Thoracic aorta (tissue), 2 donors: ENCODE results near the gene KRTAP10-5. TPM values are rescaled to one million over a fixed set of nuclear protein-coding genes. Genes with fewer than 3 reads are reported as not detected.
"Not testable (repeated sequence)": the region's sequence is repeated elsewhere in the genome, so short reads cannot be mapped to it uniquely, and the experiment has no call there.

ENCODE experiments used
- ATAC-seq: fragments of 150-250 bp; one replicate; pipeline ENCODE4 v1.8.0; 2017; ENCODE audit warnings: low read depth; ENCODE audit not compliant: insufficient number of reproducible peaks, low FRiP score
- DNase-seq: peaks from one replicate; pipeline ENCODE4 v3.0.0-alpha.2; 2020; ENCODE audit warnings: low spot score
- H3K27ac ChIP-seq, 2 donors: fragments of 200-600 bp; sonication (generic); 1 replicate in 1 of 2; 2 replicates in 1 of 2; pipeline ENCODE4 v1.5.1; 2016; ENCODE audit warnings: mild to moderate bottlenecking in 2 of 2, moderate library complexity in 2 of 2
- H3K27me3 ChIP-seq: fragments of 200-600 bp; sonication (generic); replicated peaks from 2 replicates; pipeline ENCODE4 v1.6.0; 2016; ENCODE audit warnings: mild to moderate bottlenecking; ENCODE audit not compliant: insufficient read depth
- H3K36me3 ChIP-seq: fragments of 200-600 bp; sonication (generic); one replicate; pipeline ENCODE4 v1.5.1; 2016
- H3K4me1 ChIP-seq, 2 donors: fragments of 200-600 bp; sonication (generic); 1 replicate in 1 of 2; 2 replicates in 1 of 2; pipeline versions ENCODE4 v1.5.1 to v1.6.0; 2016; ENCODE audit warnings: low read depth in 2 of 2, mild to moderate bottlenecking in 1 of 2; ENCODE audit not compliant: control insufficient read depth in 1 of 2
- H3K4me3 ChIP-seq: fragments of 200-600 bp; sonication (generic); 2 replicates; pipeline ENCODE4 v1.5.1; 2016; ENCODE audit warnings: mild to moderate bottlenecking
- H3K9me3 ChIP-seq: fragments of 200-600 bp; sonication (generic); 2 replicates; pipeline ENCODE4 v1.5.1; 2016
- total RNA-seq, 2 donors: library from RNA; depleted of rRNA; stranded (reverse); fragments of >200 nt; gene quantifications; one replicate each; pipeline versions ENCODE4 v1.1.0 to v1.2.3, GENCODE V29; 2016
- TF ChIP-seq, protein P1 (sequence below): fragments of 200-600 bp; sonication (generic); IDR thresholded peaks from one replicate; pipeline ENCODE4 v1.5.1; 2019; ENCODE audit warnings: antibody characterized with exemption

KRTAP10-5 gene, protein sequence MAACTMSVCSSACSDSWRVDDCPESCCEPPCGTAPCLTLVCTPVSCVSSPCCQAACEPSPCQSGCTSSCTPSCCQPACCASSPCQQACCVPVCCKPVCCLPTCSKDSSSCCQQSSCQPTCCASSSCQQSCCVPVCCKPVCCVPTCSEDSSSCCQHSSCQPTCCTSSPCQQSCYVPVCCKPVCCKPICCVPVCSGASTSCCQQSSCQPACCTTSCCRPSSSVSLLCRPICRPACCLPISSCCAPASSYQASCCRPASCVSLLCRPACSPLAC
- not detected for total RNA-seq

DNA sequence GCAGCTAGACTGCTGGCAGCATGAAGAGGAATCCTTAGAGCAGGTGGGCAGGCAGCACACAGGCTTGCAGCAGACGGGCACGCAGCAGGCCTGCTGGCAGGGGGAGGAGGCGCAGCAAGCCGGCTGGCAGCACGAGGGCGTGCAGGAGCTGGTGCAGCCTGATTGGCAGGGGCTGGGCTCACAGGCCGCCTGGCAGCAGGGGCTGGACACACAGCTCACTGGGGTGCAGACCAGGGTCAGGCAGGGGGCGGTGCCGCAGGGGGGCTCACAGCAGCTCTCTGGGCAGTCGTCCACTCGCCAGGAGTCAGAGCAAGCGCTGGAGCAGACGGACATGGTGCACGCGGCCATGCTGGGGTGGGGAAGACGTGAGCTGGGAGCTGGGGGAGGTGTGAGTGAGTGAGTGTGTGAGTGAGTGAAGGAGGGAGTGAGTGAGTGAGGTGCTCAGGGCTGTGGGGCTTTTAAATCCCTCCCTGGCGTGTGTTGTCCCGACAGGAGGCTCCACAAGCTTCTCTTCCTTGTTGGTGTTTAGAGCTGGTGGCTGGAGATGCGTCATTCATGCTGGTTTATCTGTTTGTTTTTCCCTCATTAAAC, at the start of gene KRTAP10-5:
Gene KRTAP10-5, minus strand, starts transcription at position 374 of the 591 bp plus-strand sequence. Its CDS starts 26 bp downstream, at position 348.
- not testable (repeated sequence) for H3K36me3 ChIP-seq, H3K4me3 ChIP-seq, DNase-seq, H3K4me1 ChIP-seq, ATAC-seq, H3K27me3 ChIP-seq, H3K27ac ChIP-seq
- peaks cover 13% of the 10 kb centered on the region for H3K9me3 ChIP-seq

GRCh38 chr21:44628707-44629391, 48.4 kb upstream of the KRTAP10-5 start:
- ATAC-seq = no peak
- no peak overlapping the region for H3K4me3 ChIP-seq

GRCh38 chr21:44627831-44628233, 47.4 kb upstream of the KRTAP10-5 start:
- H3K4me1 ChIP-seq, H3K27ac ChIP-seq, H3K36me3 ChIP-seq, ATAC-seq, H3K27me3 ChIP-seq, H3K4me3 ChIP-seq, DNase-seq: not testable (repeated sequence)
- peaks cover 13% of the 10 kb centered on the region for H3K9me3 ChIP-seq

More at GRCh38 chr21:44628707-44629391, 48.4 kb upstream of the KRTAP10-5 start:
- no peaks in the 10 kb centered on the region for H3K27me3 ChIP-seq
- H3K36me3 ChIP-seq = no peaks in the 10 kb centered on the region
- TF ChIP-seq, protein P1, sequence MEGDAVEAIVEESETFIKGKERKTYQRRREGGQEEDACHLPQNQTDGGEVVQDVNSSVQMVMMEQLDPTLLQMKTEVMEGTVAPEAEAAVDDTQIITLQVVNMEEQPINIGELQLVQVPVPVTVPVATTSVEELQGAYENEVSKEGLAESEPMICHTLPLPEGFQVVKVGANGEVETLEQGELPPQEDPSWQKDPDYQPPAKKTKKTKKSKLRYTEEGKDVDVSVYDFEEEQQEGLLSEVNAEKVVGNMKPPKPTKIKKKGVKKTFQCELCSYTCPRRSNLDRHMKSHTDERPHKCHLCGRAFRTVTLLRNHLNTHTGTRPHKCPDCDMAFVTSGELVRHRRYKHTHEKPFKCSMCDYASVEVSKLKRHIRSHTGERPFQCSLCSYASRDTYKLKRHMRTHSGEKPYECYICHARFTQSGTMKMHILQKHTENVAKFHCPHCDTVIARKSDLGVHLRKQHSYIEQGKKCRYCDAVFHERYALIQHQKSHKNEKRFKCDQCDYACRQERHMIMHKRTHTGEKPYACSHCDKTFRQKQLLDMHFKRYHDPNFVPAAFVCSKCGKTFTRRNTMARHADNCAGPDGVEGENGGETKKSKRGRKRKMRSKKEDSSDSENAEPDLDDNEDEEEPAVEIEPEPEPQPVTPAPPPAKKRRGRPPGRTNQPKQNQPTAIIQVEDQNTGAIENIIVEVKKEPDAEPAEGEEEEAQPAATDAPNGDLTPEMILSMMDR = no peak
- no peaks in the 10 kb centered on the region for H3K4me1 ChIP-seq
- H3K9me3 ChIP-seq = peaks cover 10% of the 10 kb centered on the region
- DNase-seq = no peak
- H3K27ac ChIP-seq = no peak overlapping the region

GRCh38 chr21:44627181-44627822, 46.9 kb upstream of the KRTAP10-5 start:
- H3K4me3 ChIP-seq, H3K36me3 ChIP-seq, DNase-seq, H3K4me1 ChIP-seq, H3K27ac ChIP-seq, H3K9me3 ChIP-seq, ATAC-seq, H3K27me3 ChIP-seq: not testable (repeated sequence)

GRCh38 chr21:44626673-44627143, 46.3 kb upstream of the KRTAP10-5 start, which contains the start of gene KRTAP10-9:
TSS of gene KRTAP10-9 (plus strand) at chr21:44627093. CDS start at chr21:44627172, 79 bp downstream.
- no peaks in the 10 kb centered on the region for H3K27me3 ChIP-seq
- peaks cover 5% of the 10 kb centered on the region for H3K9me3 ChIP-seq
- H3K4me1 ChIP-seq = no peaks in the 10 kb centered on the region
- no peaks in the 10 kb centered on the region for H3K36me3 ChIP-seq
- H3K27ac ChIP-seq = no peak within 1 kb of the TSS
- DNase-seq (no peak), ATAC-seq (no peak)
- no peak within 1 kb of the TSS for H3K4me3 ChIP-seq
- TF ChIP-seq, protein P1 = no peak

- ATAC-seq = no peak
- H3K9me3 ChIP-seq = peaks cover 3% of the 10 kb centered on the region
- H3K36me3 ChIP-seq = no peaks in the 10 kb centered on the region
- H3K4me1 ChIP-seq = no peaks in the 10 kb centered on the region
- H3K4me3 ChIP-seq = no peak overlapping the region
- H3K27ac ChIP-seq = no peak overlapping the region
- H3K27me3 ChIP-seq = no peaks in the 10 kb centered on the region
- TF ChIP-seq, protein P1 = no peak
- no peak for DNase-seq
Observed at GRCh38 chr21:44626262-44626661, 45.9 kb upstream of the KRTAP10-5 start.
